Measurements from ENCODE around the gene ATF6.

The ATF6 gene

DNA sequence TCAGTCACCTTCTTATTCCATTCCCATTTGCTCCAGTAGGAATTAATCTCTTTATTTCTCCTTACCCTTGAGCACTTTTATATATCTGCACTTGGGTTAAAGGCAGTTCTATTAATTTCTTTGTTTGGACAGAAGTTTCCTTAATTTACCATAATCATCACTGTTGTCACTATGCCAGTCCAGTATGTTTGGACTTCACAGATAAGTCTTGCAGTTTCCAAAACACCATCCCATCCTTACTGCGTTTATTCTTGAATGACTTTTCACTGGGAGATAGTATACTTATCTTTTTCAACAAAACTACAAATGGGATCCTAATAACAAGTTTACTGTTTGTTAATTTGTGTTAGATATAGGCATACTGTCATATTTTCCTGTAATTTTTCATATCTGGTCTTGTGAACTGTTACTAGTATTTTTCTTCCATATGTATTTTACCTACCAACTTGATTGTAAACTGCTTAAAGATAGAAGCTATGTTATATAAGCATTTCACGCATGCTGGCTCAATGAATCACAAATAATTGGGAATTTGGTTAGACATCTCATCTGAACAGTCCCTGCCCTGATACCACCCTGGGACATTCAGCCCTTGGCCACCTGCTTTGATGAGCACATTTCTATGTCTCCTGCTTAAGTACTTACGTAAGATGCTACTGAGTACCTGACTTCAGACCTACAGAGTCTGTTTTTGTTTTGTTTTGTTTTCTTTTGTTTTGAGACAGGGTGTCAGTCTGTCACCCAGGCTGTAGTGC lies 179.4 kb downstream of the ATF6 start:
- DNase-seq = no peak

GRCh38 chr1:161946071-161946987 lies 180.2 kb downstream of the ATF6 start:
- no peak for DNase-seq

DNA sequence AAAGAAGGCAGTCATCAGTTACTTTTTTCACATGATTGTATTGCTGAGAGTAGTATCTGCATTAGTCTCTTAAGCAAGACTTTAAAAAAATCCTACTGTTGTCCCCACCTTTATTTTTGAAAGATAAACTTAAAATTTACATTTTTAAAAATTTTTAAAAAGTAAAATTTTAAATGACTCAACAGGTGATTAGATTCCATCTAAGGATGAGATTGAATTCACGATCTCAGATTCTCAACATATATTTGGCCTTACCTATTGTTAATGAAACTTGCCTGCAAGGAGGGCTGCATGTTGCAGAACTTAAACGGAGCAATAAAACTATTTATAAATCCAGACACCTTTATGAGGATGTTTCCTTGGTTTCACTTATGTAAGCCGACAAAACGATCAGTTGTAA lies 182.3 kb downstream of the ATF6 start:
- DNase-seq = no peak

GRCh38 chr1:161949548-161949947 lies 183.4 kb downstream of the ATF6 start:
- no peak for DNase-seq

GRCh38 chr1:161950377-161950776 lies 184.3 kb downstream of the ATF6 start:
- no peak for DNase-seq

DNA sequence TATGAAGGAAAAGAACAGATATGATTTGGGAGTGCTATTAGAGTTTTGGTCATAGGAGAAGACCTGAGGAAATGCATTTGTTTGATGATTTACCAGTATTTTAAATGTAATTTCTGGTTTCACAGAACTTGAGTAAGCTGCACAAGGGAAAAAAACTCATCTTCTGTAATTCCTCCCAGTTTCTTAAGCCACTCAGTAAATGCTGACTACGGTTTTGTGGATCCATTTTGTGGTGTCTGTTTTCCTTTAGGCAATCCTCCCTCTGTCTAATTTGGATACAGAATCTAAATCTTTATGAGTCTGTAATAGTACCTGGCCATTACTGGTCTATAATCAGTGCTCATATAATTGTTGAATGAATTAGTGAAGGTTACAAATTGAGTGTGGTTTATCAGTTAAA lies 185.5 kb downstream of the ATF6 start:
- DNase-seq = no peak

DNA sequence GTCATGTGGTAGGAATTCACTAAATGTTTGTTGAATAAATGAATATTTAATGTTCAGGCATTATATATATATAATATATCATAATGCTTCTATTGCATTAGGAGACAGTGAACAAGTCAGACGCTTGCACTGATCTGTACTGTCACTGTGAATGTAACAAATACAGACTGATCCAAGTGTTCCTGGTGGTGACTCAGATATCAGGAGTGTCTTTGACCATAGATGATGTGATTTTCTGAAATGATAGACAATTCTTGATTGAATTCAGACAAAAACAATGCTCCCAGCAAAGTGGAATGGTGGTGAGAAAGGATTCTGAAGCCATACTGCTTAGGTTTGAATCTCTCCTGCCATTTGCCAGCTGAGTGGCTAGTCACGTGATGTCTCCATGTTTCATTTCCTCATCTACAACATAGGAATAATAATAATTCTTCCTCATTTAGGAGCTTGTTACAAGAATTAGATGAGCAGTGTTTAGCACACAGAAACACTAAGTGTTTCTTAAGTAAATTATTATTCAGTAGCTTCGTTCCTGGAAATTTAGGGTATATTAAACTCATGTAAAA lies 186.6 kb downstream of the ATF6 start:
- DNase-seq = peak; percentile 34

- DNase-seq = no peak
These were observed 187.3 kb downstream of the ATF6 start for GRCh38 chr1:161953256-161953920.

DNA sequence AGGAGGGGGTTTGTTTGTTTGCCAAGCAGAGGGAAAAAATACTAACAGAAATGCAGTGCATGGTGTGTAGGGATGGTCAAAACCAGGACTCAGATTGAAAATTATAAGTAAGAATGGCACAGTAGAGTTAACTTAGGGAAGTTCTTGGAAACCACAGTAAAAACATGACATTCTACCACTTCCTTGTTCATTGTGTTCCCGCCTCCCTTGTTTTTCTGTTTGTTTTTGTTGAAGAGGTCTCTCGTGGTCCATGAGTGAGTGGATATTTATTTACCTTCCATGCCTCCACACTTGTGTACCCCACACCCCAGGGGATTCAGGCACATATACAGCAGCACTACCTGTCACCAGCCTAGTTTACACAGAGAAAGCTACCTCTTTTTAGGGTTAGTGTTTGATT lies 187.9 kb downstream of the ATF6 start:
- peak; percentile 32 for DNase-seq

DNA sequence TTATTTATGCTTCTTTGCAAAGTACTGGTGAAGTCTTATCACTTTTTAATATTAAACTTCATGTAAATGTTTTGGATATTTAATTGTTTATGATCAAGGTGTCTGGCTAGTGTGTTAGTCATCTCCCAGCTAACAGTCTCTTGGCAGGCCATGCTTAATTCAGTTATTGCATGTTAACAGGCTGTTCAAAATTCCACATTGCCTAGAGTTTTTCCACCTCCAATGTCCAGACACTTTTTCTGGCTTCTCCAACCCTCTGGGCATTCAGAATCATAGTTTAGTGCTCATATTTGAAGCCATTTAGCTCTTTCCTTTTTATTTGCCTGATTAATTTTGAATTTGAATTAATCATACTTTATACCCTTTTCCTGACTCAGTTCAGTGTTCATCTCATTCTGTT lies 188.3 kb downstream of the ATF6 start:
- DNase-seq = no peak

GRCh38 chr1:161955606-161956005 lies 189.5 kb downstream of the ATF6 start:
- DNase-seq = no peak

DNA sequence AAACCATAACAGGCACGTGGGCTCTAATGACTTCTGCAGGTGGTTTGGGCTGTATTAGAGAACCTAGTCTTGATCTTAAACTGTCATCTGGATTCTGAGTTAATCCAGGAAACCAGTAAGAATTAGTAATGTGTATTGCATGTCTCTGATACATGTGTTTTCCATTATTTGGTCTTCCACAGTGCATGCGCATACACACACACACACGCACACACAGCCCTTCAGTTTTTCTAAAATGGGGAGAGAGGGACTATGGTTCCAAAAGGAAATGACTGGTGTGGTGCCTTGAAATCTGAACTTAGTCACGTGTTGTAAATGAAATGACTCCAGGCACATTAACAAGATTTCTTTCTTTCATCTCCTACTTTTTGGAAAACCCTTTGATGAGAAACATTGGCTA lies 190.0 kb downstream of the ATF6 start:
- DNase-seq = no peak

- no peak for DNase-seq
These were observed 190.8 kb downstream of the ATF6 start for GRCh38 chr1:161956930-161957329.

GRCh38 chr1:161958425-161958824 lies 192.3 kb downstream of the ATF6 start:
- no peak for DNase-seq

GRCh38 chr1:161962091-161962887 lies 196.2 kb downstream of the ATF6 start:
- DNase-seq = peak; percentile 76

DNA sequence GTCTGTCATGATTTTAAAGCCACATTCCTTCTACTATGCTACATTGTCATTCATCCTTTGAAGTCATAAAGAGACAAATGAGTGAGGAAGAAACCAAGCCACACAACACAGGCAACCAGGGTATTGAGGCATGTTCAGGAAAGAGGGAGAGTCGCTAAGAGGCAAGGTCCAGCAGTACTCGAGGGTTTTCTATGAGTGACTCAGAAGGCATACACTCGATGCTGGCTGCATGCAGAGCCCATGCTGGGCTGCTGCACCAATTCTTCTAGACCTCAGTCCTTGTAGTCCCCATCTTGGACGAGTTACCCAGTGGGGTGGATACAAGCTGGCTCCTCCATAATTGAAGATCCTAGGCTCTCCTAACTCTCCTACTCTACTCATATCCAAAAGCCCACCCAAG lies 199.9 kb downstream of the ATF6 start:
- no peak for DNase-seq

- DNase-seq = no peak
These were observed 203.9 kb downstream of the ATF6 start for GRCh38 chr1:161970036-161970435.

- DNase-seq = no peak
These were observed 204.5 kb downstream of the ATF6 start for GRCh38 chr1:161970633-161971032.

DNA sequence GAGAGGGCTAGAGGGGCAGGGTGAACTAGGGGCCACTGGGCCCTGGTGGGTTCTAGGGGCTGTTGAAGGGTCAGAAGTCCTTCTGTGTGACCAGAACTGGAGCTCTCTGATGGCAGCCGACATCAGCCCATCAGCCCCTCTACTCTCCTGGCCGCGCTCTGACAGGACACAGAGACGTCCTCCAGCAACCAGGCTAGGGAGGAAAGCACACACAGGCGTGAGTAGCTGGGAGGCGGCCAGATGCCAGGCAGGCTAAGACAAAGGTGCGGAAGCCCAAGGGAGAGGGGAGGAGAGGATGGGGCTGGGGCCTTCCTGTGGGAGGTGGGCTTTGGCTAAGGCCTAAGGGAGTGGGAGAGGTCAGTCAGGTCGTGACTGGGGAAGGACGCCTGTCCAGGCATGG lies 206.7 kb downstream of the ATF6 start:
- DNase-seq = no peak

- no peak for DNase-seq
These were observed 208.1 kb downstream of the ATF6 start for GRCh38 chr1:161973924-161974845.

All from inflammatory macrophage treated with lipopolysaccharide for 4 hours (primary cell).